ENCODE data around the gene CTF1.

The CTF1 gene

GRCh38 chr16:30912794-30913412 is 16.5 kb downstream of the CTF1 start:
- Histone ChIP-seq H3K9me2 (replicated peaks; ENCODE audit: insufficient read depth, low read length) (no peaks in the 10 kb centered on the region), H3K36me3 (replicated peaks; ENCODE audit: insufficient read depth, low read length) (no peaks in the 10 kb centered on the region), H3K27me3 (replicated peaks; ENCODE audit: insufficient read depth, low read length) (no peaks in the 10 kb centered on the region), H3K9me3 (replicated peaks; ENCODE audit: insufficient read depth, low read length) (no peaks in the 10 kb centered on the region), H3K79me2 (ENCODE audit: low read length) (no peaks in the 10 kb centered on the region), H4K20me1 (ENCODE audit: insufficient read depth, low read length) (no peaks in the 10 kb centered on the region), H3K4me3 (ENCODE audit: low read length) (no peak overlapping the region), H3K9ac (ENCODE audit: low read length) (no peak overlapping the region), H3K27ac (ENCODE audit: low read length) (no peak overlapping the region), H2AFZ (ENCODE audit: low read length) (no peak overlapping the region), H3F3A (ENCODE audit: insufficient read depth, low read length) (no peaks in the 10 kb centered on the region), H3K4me2 (ENCODE audit: low read depth, low read length) (no peak overlapping the region), H3K4me1 (ENCODE audit: low read length) (no peaks in the 10 kb centered on the region)
- no peak for DNase-seq
- TF ChIP-seq EZH2 (optimal IDR thresholded peaks at IDR 0.05; ENCODE audit: low read depth, low read length) (no peak), CTCF (IDR thresholded peaks at IDR 0.05; ENCODE audit: low read length) (no peak), EZH2phosphoT487 (IDR thresholded peaks at IDR 0.05; ENCODE audit: low read length) (no peak)

- Histone ChIP-seq H3F3A (ENCODE audit: insufficient read depth, low read length) (no peaks in the 10 kb centered on the region), H3K4me1 (ENCODE audit: low read length) (no peaks in the 10 kb centered on the region), H2AFZ (ENCODE audit: low read length) (no peak overlapping the region), H3K27me3 (replicated peaks; ENCODE audit: insufficient read depth, low read length) (no peaks in the 10 kb centered on the region), H3K9me2 (replicated peaks; ENCODE audit: insufficient read depth, low read length) (no peaks in the 10 kb centered on the region), H3K4me2 (ENCODE audit: low read depth, low read length) (no peak overlapping the region), H3K9me3 (replicated peaks; ENCODE audit: insufficient read depth, low read length) (no peaks in the 10 kb centered on the region), H3K36me3 (replicated peaks; ENCODE audit: insufficient read depth, low read length) (no peaks in the 10 kb centered on the region), H3K4me3 (ENCODE audit: low read length) (no peak overlapping the region), H4K20me1 (ENCODE audit: insufficient read depth, low read length) (no peaks in the 10 kb centered on the region), H3K79me2 (ENCODE audit: low read length) (no peaks in the 10 kb centered on the region), H3K27ac (ENCODE audit: low read length) (no peak overlapping the region), H3K9ac (ENCODE audit: low read length) (no peak overlapping the region)
- TF ChIP-seq CTCF (IDR thresholded peaks at IDR 0.05; ENCODE audit: low read length) (no peak), EZH2 (optimal IDR thresholded peaks at IDR 0.05; ENCODE audit: low read depth, low read length) (no peak), EZH2phosphoT487 (IDR thresholded peaks at IDR 0.05; ENCODE audit: low read length) (no peak)
- no peak for DNase-seq
Measured at GRCh38 chr16:30914830-30915229, 18.4 kb downstream of the CTF1 start.

- TF ChIP-seq EZH2phosphoT487 (IDR thresholded peaks at IDR 0.05; ENCODE audit: low read length): no peak
- no peak for TF ChIP-seq EZH2 (optimal IDR thresholded peaks at IDR 0.05; ENCODE audit: low read depth, low read length)
- TF ChIP-seq CTCF (IDR thresholded peaks at IDR 0.05; ENCODE audit: low read length): no peak
- no peak overlapping the region for H2AFZ ChIP-seq (ENCODE audit: low read length)
- H3K9me2 ChIP-seq (replicated peaks; ENCODE audit: insufficient read depth, low read length): no peaks in the 10 kb centered on the region
- peaks cover 3% of the 10 kb centered on the region; the same call in 1 of the 2 replicates for H3F3A ChIP-seq (ENCODE audit: insufficient read depth, low read length)
- H3K27ac ChIP-seq (ENCODE audit: low read length): no peak overlapping the region
- no peak overlapping the region for H3K9ac ChIP-seq (ENCODE audit: low read length)
- no peak overlapping the region for H3K4me3 ChIP-seq (ENCODE audit: low read length)
- H3K9me3 ChIP-seq (replicated peaks; ENCODE audit: insufficient read depth, low read length): no peaks in the 10 kb centered on the region
- no peaks in the 10 kb centered on the region for H3K27me3 ChIP-seq (replicated peaks; ENCODE audit: insufficient read depth, low read length)
- 0 out of 2 replicates have a peak, but pooled peaks cover 6% of the 10 kb centered on the region for H3K4me1 ChIP-seq (ENCODE audit: low read length)
- H4K20me1 ChIP-seq (ENCODE audit: insufficient read depth, low read length): no peaks in the 10 kb centered on the region
- H3K4me2 ChIP-seq (ENCODE audit: low read depth, low read length): no peak overlapping the region
- DNase-seq: no peak
- peaks cover 3% of the 10 kb centered on the region; the same call in 1 of the 2 replicates for H3K79me2 ChIP-seq (ENCODE audit: low read length)
- H3K36me3 ChIP-seq (replicated peaks; ENCODE audit: insufficient read depth, low read length): no peaks in the 10 kb centered on the region
Measured at GRCh38 chr16:30918614-30919013, 22.2 kb downstream of the CTF1 start.
